Kidney (tissue), 14 donors: ENCODE results near the gene SIRPA. TPM values are rescaled to one million over a fixed set of nuclear protein-coding genes. Genes with fewer than 3 reads are reported as not detected.

Experiments
- DNase-seq, 5 donors: peaks; one replicate each; pipeline ENCODE4 v3.0.0-alpha.2; 2013 to 2020
- FAIRE-seq: peaks from 2 replicates; lab custom pipeline; 2012; peaks lifted over from hg19 to GRCh38; lab: Jason Lieb, UNC
- H3K27ac ChIP-seq, 2 donors: one replicate each; pipeline ENCODE4 v1.7.0; 2013; ENCODE audit warnings: low read depth in 2 of 2, low read length in 2 of 2, inconsistent platforms in 1 of 2
- H3K27me3 ChIP-seq: one replicate; pipeline ENCODE4 v1.7.1; 2013; ENCODE audit warnings: low read length, inconsistent platforms; ENCODE audit not compliant: control insufficient read depth, insufficient read depth
- H3K36me3 ChIP-seq, 3 donors: one replicate each; pipeline versions ENCODE4 v1.7.0 to v1.7.1; 2013; ENCODE audit warnings: low read length in 3 of 3, control low read depth in 1 of 3, inconsistent platforms in 1 of 3; ENCODE audit not compliant: insufficient read depth in 3 of 3, control insufficient read depth in 2 of 3
- H3K4me1 ChIP-seq, 3 donors: one replicate each; pipeline versions ENCODE4 v1.7.0 to v1.7.1; 2013; ENCODE audit warnings: low read length in 3 of 3, inconsistent platforms in 1 of 3, low read depth in 1 of 3; ENCODE audit not compliant: control insufficient read depth in 2 of 3, insufficient read depth in 2 of 3
- H3K4me3 ChIP-seq, 3 donors: one replicate each; pipeline versions ENCODE4 v1.7.0 to v1.8.1; 2013; ENCODE audit warnings: low read length in 3 of 3, control low read depth in 1 of 3, inconsistent platforms in 1 of 3
- H3K9ac ChIP-seq, 3 donors: one replicate each; pipeline versions ENCODE4 v1.7.0 to v1.7.1; 2013; ENCODE audit warnings: low read length in 3 of 3, control low read depth in 1 of 3, inconsistent platforms in 1 of 3
- H3K9me3 ChIP-seq, 3 donors: one replicate each; pipeline versions ENCODE4 v1.7.0 to v1.7.1; 2013; ENCODE audit warnings: low read length in 3 of 3, control low read depth in 1 of 3, inconsistent platforms in 1 of 3; ENCODE audit not compliant: control insufficient read depth in 2 of 3, insufficient read depth in 1 of 3
- intact Hi-C: fragments of 100-400 bp; cut with DNase I; formaldehyde crosslinking; loops from one replicate; pipeline ENCODE4 v1.11.1; 2022
- polyA plus RNA-seq: library from polyadenylated mRNA; stranded (reverse); fragments of 350-450 nt; fragmentation: Illumina TruSeq; extraction: RNeasy Lipid Tissue Mini Kit (QIAGEN cat#74804); gene quantifications from one replicate; pipeline ENCODE4 v1.2.3, GENCODE V29; 2014; ENCODE audit warnings: low read depth, low replicate concordance; ENCODE audit not compliant: insufficient read depth
- total RNA-seq: library from RNA; stranded (reverse); fragmentation: NEBNext Ultra II Directional; extraction: Animal tissue kit (Norgen Biotek cat#: 25700); gene quantifications from one replicate; pipeline ENCODE4 v1.2.1, GENCODE V29; 2021
- TF ChIP-seq, protein P1 (sequence below): IDR thresholded peaks from 3 replicates; pipeline ENCODE4 v1.5.1; 2012; ENCODE audit warnings: mild to moderate bottlenecking, moderate library complexity, borderline replicate concordance; ENCODE audit not compliant: insufficient read depth; ENCODE audit errors: extremely low read depth
- donor health status: control.
- donor health status: control.
- donor health status: control.
- donor health status: control.
- donor health status: control.
- donor health status: DM: yes; HTN: yes; CAD: no.
- donor health status: Normal renal cell carcinoma (clear cell type).

The SIRPA gene
- total and polyA plus RNA-seq, 2 donors from 2014 or later, result 24.7 to 46.6 TPM

- intact Hi-C loops, result no loop called here
- H3K4me3 ChIP-seq, result no peak overlapping the region
Observed at GRCh38 chr20:1897965-1898464, 2.8 kb downstream of the SIRPA start.

DNA sequence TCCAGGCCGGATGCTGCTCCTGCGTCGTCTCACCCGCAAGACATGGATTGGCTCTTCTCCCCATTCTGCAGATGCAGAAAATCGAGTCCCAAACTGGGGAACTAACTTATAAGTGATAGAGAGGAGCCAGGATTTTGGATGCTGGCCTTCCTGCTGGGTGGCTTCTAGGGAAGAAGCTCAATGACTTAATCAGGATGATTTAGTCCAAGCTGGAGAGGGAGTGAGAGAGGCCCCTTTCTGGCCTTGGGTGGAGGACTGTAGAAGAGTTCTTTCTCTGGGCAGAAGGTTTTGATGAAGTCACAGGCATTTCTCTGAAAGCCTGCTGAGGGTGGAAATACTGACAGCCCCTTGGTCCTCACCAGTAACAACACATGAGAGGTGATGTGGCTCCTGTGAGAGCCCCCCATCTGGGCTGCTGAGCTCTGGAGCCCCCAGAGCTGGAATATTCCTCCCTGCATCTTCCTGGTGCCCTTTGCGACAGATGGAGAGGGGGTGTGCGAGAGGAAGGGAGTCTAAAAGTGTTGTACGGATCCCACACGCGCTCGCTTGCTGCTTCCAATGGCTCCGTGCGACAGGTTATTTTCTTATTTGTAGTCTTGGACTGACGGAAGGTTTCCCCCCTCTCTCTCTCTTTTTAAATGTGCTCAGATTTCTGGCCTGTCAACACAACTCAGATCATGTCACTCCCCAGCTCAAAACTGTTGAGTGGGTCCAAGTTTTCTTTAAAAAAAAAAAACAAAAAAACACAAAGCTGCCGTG is 3.5 kb downstream of the SIRPA start:
- DNase-seq, result no peak
- no peak overlapping the region for H3K9ac ChIP-seq
- intact Hi-C loops, result no loop called here
- no peak overlapping the region for H3K4me3 ChIP-seq
- H3K27ac ChIP-seq, result no peak overlapping the region
- H3K4me1 ChIP-seq, result peaks cover 0 to 3% (median 0%) of the 10 kb centered on the region in 3 donors
- H3K9me3 ChIP-seq, result no peaks in the 10 kb centered on the region
- TF ChIP-seq, protein P1, sequence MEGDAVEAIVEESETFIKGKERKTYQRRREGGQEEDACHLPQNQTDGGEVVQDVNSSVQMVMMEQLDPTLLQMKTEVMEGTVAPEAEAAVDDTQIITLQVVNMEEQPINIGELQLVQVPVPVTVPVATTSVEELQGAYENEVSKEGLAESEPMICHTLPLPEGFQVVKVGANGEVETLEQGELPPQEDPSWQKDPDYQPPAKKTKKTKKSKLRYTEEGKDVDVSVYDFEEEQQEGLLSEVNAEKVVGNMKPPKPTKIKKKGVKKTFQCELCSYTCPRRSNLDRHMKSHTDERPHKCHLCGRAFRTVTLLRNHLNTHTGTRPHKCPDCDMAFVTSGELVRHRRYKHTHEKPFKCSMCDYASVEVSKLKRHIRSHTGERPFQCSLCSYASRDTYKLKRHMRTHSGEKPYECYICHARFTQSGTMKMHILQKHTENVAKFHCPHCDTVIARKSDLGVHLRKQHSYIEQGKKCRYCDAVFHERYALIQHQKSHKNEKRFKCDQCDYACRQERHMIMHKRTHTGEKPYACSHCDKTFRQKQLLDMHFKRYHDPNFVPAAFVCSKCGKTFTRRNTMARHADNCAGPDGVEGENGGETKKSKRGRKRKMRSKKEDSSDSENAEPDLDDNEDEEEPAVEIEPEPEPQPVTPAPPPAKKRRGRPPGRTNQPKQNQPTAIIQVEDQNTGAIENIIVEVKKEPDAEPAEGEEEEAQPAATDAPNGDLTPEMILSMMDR, result no peak
- no peak for FAIRE-seq
- H3K36me3 ChIP-seq, result no peaks in the 10 kb centered on the region
- no peaks in the 10 kb centered on the region for H3K27me3 ChIP-seq

More at GRCh38 chr20:1897965-1898464, 2.8 kb downstream of the SIRPA start:
- H3K9me3 ChIP-seq, result no peaks in the 10 kb centered on the region
- peaks cover 0 to 3% (median 0%) of the 10 kb centered on the region in 3 donors for H3K4me1 ChIP-seq
- DNase-seq, result no peak
- FAIRE-seq, result no peak
- H3K27me3 ChIP-seq, result no peaks in the 10 kb centered on the region
- H3K9ac ChIP-seq, result no peak overlapping the region
- H3K36me3 ChIP-seq, result no peaks in the 10 kb centered on the region
- H3K27ac ChIP-seq, result no peak overlapping the region
- TF ChIP-seq, protein P1, result no peak

GRCh38 chr20:1899241-1899525 is 4.0 kb downstream of the SIRPA start:
- no peak overlapping the region for H3K9ac ChIP-seq
- peaks cover 0 to 3% (median 0%) of the 10 kb centered on the region in 3 donors for H3K4me1 ChIP-seq
- no peak for FAIRE-seq
- DNase-seq, result no peak
- H3K9me3 ChIP-seq, result no peaks in the 10 kb centered on the region
- H3K27me3 ChIP-seq, result no peaks in the 10 kb centered on the region
- no peaks in the 10 kb centered on the region for H3K36me3 ChIP-seq
- no peak overlapping the region for H3K27ac ChIP-seq
- TF ChIP-seq, protein P1, result no peak
- intact Hi-C loops, result no loop called here
- no peak overlapping the region for H3K4me3 ChIP-seq
